ENCODE data around the gene LSAMP. TPM values are rescaled to one million over a fixed set of nuclear protein-coding genes. Genes with fewer than 3 reads are reported as not detected.

Gene LSAMP
- total and polyA plus RNA-seq, 2 of the 8 experiments (the other 6 are each of a cell fraction or from before 2014, with no cell fraction given): 1.8 to 5.7 TPM

GRCh38 chr3:116440196-116440595 lies 5.1 kb downstream of the LSAMP start:
- H2AK5ac ChIP-seq (ENCODE audit: low read depth, low read length): no peak overlapping the region
- H2AFZ ChIP-seq (ENCODE audit: low read length): no peak overlapping the region
- H2BK20ac ChIP-seq (ENCODE audit: low read length): no peak overlapping the region
- no peak overlapping the region for H4K8ac ChIP-seq (ENCODE audit: extremely low read depth, insufficient read depth, low read length)
- ChIA-PET CTCF (ENCODE audit: partially characterized antibody) (interaction anchor here (1.2 kb wide), 1 partner anchor 101 kb away, joined by 3 read pairs; no protein-coding TSS in a partner anchor), POLR2A (ENCODE audit: partially characterized antibody) (no interaction called here)
- peaks cover 2 to 7% (median 4%) of the 10 kb centered on the region in 4 experiments; a peak in 4 of 7 replicates for H3K4me1 ChIP-seq (replicated peaks in 1 of 4; ENCODE audit: control insufficient read depth in 3 of 4, insufficient read depth in 4 of 4, low read length in 3 of 4)
- H2BK15ac ChIP-seq (ENCODE audit: low read length): no peak overlapping the region
- DNase-seq (ENCODE audit: low read depth in 1 of 2, low spot score in 2 of 2) (no peak), FAIRE-seq (no peak)
- peaks cover 0 to 17% (median 3%) of the 10 kb centered on the region in 4 experiments; a peak in 3 of 7 replicates for H3K27me3 ChIP-seq (replicated peaks in 1 of 4; ENCODE audit: control insufficient read depth in 3 of 4, extremely low read depth in 1 of 4, insufficient read depth in 3 of 4, low read length in 3 of 4)
- H2BK120ac ChIP-seq (replicated peaks; ENCODE audit: low read depth, low read length): no peak overlapping the region
- H3K79me2 ChIP-seq (ENCODE audit: control insufficient read depth in 1 of 2, insufficient read depth in 2 of 2, low read length in 2 of 2): no peaks in the 10 kb centered on the region
- H3K4ac ChIP-seq (replicated peaks; ENCODE audit: insufficient read length, low read depth, low read length): no peak overlapping the region
- H3K4me3 ChIP-seq (ENCODE audit: extremely low read depth in 1 of 4, insufficient read depth in 2 of 4, low read depth in 3 of 4, low read length in 4 of 4): no peak overlapping the region
- peaks cover 9% of the 10 kb centered on the region for H3K23me2 ChIP-seq (ENCODE audit: low read depth, low read length)
- H3K9me3 ChIP-seq (ENCODE audit: insufficient read depth in 2 of 2, low read depth in 1 of 2, low read length in 1 of 2): no peaks in the 10 kb centered on the region
- no peak overlapping the region for H4K91ac ChIP-seq (replicated peaks; ENCODE audit: insufficient read length, low read length)
- no peaks in the 10 kb centered on the region for H4K20me1 ChIP-seq (replicated peaks in 1 of 2; ENCODE audit: control insufficient read depth in 1 of 2, insufficient read depth in 2 of 2, low read length in 2 of 2)
- no peak overlapping the region for H3K18ac ChIP-seq (ENCODE audit: extremely low read depth, low read length)
- no peak overlapping the region for H2BK12ac ChIP-seq (ENCODE audit: low read depth, low read length)
- H4K5ac ChIP-seq (ENCODE audit: insufficient read length, low read depth, low read length): no peak overlapping the region
- no peak overlapping the region for H3K14ac ChIP-seq (ENCODE audit: insufficient read length)
- H3K56ac ChIP-seq (replicated peaks; ENCODE audit: insufficient read length, low read depth, low read length): no peak overlapping the region
- no peak overlapping the region for H3K27ac ChIP-seq (ENCODE audit: low read depth, low read length)
- H3K79me1 ChIP-seq (ENCODE audit: low read depth, low read length): no peaks in the 10 kb centered on the region
- no peak overlapping the region for H2BK5ac ChIP-seq (ENCODE audit: low read depth, low read length)
- H3K4me2 ChIP-seq (ENCODE audit: insufficient read depth in 1 of 2, low read depth in 2 of 2, low read length in 2 of 2): no peak overlapping the region
- WGBS, 2 experiments (ENCODE audit: extremely low coverage in 1 of 2, insufficient coverage in 1 of 2, insufficient read length in 1 of 2, insufficient replicate concordance in 2 of 2, low coverage in 1 of 2, low lambda C conversion rate in 2 of 2, missing lambda C conversion rate in 1 of 2): 84% methylated on average over 2 of the region's 2 CpGs; no CpG with 5 or more reads in 1 of the 2 experiments
- H3K23ac ChIP-seq (ENCODE audit: insufficient read length): no peak overlapping the region
- H3K36me3 ChIP-seq (ENCODE audit: control insufficient read depth in 2 of 4, insufficient read depth in 4 of 4, low read length in 3 of 4): no peaks in the 10 kb centered on the region
- H3K9ac ChIP-seq (replicated peaks in 1 of 4; ENCODE audit: extremely low read depth in 1 of 4, low read depth in 3 of 4, low read length in 3 of 4): no peak overlapping the region
- TF ChIP-seq RFX5 (IDR thresholded peaks at IDR 0.05; ENCODE audit: borderline replicate concordance, low read depth, low read length): no peak

Data from H1 (cell line).